GM18861 (cell line): Measurements from ENCODE around the gene CPPED1.
"Not testable (repeated sequence)": the region's sequence is repeated elsewhere in the genome, so short reads cannot be mapped to it uniquely, and the experiment has no call there.

ENCODE experiments used
- ATAC-seq: cut with Tn5 transposase; IDR thresholded peaks from one replicate; pipeline ENCODE4 v1.9.1; 2021; ENCODE audit not compliant: unreplicated experiment

CPPED1 gene, protein sequence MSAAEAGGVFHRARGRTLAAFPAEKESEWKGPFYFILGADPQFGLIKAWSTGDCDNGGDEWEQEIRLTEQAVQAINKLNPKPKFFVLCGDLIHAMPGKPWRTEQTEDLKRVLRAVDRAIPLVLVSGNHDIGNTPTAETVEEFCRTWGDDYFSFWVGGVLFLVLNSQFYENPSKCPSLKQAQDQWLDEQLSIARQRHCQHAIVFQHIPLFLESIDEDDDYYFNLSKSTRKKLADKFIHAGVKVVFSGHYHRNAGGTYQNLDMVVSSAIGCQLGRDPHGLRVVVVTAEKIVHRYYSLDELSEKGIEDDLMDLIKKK

DNA sequence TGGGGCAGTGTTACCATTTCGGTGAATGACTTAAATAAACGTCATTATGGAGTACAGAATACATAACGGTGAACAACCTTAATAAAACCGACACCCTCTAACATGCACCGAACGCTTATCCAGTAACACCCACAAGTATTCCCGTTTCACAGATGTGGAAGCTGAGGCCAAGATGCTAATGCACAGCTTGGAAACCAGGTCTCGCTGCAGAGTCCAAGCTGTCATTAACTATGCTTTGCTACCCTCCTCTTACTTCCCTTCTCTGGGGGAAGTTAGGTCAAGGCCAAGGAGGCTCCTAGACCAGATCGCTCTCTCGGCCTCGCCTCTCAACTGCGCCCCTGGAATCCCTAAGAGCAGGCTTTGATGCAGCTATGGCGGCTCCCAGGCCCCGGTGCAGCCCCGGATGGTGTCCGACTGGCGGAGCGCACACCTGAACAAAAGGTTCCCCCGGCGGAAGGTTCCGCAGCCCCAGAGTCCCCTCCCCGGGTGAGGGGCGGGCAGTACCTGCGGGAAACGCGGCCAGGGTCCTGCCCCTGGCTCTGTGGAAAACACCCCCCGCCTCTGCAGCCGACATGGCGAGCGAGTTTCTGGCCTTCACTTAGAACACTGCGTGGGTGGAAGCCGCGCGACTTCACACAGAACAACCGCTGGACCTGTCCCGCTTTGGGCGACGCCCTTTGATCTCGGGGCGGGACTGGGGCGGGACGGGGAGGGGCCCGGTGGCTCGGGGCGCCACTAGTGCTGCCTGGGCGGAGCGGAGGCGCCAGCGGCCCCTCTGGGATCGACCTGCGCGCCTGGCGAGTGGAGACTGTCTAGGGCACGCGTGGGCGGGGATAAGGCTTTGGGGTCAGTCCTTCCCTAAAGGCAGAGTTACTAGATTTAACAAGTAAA is at the start of gene CPPED1:
TSS of gene CPPED1 (minus strand) at position 685 of the 891 bp plus-strand sequence. CDS start at position 574, 111 bp downstream.
- peak; percentile 73 for ATAC-seq

DNA sequence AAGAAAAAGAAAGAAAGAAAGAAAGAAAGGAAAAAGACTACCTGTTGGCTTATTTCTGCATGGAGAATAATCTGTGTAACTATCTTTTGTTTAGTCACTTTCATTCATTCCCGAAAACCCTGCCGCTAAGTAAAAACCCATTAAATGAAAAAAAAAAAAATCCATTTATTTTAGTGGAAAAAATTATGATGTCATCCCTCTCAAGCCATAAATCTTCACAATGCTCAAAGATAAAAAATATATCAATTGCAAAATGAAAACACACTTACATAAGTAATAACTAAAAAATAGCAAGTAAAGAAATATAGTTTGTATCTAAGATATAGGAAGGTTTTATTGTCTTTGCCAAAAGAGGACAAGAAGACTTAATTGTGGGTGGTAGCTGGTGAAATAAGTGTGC is 46.5 kb upstream of the CPPED1 start:
- ATAC-seq, result no peak

DNA sequence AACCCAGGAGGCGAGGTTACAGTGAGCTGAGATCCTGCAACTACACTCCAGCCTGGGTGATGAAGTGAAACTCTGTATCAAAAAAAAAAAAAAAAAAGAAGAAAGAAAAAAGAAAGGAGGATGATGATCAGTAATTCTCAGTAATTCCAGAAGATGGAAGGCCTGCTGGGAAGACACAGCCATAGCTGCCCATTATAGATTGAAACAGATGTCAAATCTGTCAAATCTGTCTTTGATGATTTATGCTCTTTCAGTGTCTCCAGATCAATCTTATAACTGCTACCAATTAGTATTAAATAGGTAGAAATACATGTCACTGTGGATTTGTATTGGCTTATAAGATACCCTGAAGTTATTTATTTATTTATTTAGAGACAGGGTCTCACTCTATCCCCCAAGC is 42.9 kb upstream of the CPPED1 start:
- no peak for ATAC-seq

DNA sequence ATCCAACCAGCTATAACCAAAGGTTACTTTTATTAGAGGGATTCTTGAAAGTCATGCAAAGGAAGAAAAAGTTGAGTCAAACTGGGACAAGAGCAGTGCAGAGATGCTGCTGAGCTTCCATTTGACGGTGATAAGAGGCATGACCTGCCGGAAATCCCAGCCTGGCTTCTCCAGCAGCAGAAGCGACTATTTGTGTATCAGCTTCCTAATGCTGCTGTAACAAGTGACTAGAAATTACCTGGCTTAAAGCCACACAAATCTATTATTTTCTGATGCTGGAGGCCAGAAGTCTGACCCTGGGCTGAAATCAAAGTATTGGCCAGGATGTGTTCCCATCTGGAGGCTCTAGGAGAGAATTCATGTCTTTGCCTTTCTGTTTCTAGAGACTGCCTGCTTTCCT is 41.6 kb upstream of the CPPED1 start:
- no peak for ATAC-seq

DNA sequence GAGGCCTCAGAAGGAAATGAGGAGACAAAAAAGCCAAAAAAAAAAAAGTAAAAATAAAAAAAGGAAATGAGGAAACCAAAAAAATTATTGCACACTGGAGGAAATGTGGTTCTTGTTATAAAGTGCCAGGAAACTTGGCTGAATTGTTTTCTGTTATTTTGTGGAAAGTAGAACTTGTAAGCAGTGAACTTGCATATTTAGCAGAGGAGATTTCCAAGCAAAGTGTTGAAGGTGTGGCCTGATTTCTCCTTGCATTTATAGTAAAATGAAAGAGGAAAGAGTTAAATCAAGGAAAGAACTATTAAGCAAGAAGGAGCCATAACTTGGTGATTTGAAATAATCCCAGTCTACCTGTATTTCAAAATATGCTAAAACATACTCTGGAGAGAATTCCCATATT is 34.1 kb upstream of the CPPED1 start:
- no peak for ATAC-seq

DNA sequence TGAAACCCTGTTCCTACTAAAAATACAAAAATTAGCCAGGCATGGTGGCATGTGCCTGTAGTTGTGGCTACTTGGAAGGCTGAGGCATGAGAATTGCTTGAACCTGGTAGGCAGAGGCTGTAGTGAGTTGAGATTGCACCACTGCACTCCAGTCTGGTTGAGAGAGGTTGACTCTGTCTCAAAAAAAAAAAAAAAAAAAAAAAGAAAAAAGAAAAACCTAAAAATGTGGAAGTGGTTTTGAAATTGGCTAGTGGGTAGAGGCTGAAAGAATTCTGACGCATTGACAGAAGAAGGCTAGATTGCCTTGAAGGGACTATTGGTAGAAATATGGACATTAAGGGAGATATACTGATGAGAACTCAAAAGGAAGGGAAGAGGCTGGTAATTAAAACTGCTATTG is 33.6 kb upstream of the CPPED1 start:
- ATAC-seq, result no peak

DNA sequence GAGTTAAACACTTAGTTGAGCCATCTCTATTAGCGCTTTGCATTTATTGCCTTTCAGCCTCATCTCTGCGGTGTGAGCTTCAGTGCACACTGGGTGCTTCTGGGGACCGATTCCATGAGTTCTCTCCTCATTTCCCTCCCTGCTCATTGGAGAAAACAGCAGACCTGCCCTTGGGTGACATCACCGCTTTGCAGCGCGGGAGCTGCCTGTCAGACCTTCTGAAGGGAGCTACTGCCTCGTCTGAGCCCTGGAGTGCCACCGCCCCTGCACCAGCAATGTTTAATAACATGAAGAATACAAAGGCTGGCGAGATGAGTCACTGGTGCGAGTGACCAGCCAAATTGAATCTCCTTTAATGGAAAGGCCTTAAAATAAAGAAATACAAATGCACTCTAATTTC is 30.2 kb upstream of the CPPED1 start:
- ATAC-seq, result no peak

DNA sequence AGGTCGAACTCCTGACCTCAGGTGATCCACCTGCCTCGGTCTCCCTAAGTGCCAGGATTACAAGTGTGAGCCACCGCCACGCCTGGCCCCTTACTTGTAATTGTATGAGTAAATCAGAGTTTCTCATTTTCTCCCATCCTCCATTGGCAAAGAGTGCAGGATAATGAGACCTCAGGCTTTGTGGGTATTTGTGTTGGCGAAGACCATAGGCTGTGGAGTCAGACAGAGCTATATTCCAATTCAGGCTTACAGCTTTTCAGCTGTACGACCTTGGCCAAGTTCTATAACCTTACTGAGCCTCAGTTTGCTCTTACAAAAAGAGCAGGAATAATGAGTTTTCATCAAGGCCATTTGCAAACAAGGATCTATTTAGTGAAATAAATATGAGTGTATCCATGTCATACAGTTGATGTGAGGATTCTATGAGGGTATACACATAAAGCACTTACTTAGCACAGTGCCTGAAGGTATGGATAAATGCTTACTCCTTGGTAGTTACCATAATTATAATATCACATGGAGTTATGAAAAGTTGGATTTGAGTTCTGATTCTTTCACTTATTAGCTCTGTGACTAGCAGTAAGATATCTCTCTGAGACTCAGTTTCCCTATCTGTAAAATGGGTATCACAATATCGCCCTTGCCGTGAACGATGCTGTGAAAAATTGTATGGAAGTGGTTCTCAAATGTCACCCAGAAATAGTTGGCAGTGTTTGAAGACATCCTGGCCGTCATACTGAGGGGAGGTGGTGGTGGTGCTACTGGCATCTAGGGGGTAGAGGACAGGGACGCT is 25.6 kb upstream of the CPPED1 start:
- ATAC-seq, result no peak

DNA sequence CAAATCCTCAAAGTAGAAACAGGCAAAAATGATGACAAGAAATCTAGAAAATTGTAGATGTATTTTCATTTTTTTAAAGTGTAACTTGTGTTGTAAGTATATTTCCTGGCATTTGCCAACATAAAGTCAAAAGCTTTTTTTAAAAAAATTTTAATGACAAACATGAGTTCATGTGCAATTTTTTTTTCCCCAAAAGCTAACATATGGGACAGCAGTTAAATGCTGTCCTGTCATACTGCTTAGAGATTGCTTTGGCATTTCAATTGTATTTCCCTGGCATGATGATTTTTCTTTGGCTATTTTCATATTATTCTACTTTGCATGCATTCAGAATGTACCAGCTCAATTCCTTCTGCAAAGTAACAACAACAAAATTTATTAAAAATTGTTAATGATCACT is 24.5 kb upstream of the CPPED1 start:
- no peak for ATAC-seq

DNA sequence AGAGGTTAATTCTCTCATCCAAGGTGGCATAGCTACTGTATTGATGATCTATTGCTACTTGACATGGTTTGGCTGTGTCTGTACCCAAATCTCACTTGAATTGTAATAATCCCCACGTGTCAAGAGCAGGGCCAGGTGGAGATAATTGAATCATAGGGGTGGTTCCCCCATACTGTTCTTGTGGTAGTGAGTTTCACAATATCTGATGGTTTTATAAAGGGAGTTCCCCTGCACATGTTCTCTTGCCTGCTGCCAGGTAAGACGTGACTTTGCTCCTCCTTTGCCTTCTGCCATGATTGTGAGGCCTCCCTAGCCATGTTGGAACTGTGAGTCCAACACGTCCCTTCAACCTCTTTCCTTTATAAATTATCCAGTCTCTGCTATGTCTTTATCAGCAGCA is 22.9 kb upstream of the CPPED1 start:
- ATAC-seq, result no peak

DNA sequence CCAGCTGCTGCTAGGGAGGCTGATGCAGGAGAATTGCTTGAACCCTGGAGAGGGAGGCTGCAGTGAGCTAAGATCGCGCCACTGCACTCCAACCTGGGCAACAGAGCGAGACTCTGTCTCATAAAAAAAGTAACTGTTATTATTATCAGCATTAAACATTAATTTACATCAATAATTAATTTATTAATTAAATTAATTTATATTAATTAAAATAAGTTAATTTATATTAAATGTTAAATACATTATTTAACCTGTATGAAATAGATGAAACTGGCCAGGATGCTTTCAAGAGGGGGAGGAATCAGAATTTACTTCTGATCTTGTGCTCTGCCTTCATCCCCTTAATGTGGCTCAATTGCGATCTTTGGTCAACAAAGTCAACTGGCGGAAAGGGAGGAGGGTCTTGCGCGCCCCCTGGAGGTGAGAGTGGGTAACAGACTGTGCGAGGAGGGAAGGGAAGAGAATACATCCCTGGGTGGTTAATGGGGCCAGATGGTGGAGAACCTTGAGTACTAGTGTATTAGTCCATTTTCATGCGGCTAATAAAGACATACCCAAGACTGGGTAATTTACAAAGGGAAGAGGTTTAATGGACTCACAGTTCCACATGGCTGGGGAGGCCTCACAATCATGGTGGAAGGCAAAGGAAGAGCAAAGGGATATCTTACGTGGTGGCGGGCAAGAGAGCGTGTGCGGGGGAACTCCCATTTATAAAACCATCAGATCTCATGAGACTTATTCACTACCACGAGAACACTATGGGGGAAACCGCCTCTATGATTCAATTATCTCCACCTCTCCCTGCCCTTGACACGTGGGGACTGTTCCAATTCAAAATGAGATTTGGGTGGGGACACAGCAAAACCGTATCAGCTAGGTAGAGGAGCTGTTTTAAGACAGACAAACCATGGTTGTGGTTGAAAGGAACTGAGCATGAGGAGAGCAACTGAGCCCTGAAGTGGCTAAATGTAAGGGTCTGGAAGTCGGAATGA is 15.7 kb upstream of the CPPED1 start:
- no peak for ATAC-seq

DNA sequence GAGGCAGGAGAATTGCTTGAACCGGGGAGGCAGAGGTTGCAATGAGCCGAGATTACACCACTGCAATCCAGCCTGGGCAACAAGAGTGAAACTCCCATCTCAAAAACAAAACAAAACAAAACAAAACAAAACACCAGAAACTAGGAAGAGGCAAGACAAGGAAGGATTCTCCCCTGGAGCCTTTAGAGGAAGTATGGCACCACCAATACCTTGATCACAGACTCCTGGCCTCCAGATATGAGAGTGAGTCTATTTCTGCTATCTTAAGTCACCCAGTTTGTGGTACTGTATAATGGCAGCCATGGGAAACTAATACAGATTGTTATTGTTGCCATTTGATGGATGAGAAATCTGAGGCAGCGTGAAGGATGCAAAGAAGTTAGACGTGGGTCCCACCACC is 14.6 kb upstream of the CPPED1 start:
- ATAC-seq, result no peak

DNA sequence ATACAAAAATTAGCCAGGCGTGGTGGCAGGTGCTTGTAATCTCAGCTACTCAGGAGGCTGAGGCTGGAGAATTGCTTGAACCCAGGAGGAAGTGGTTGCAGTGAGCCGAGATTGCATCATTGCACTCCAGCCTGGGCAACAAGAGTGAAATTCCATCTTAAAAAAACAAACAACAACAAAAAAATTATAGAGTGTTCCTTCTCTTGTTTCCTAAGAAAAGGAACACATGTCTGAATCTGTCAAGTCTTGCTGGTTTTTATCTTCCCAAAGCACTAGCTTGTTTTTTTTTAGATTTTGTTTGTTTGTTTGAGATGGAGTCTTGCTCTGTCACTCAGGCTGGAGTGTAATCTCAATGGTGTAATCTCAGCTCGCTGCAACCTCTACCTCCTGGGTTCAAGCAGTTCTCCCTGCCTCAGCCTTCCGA is 13.1 kb upstream of the CPPED1 start:
- not testable (repeated sequence) for ATAC-seq

DNA sequence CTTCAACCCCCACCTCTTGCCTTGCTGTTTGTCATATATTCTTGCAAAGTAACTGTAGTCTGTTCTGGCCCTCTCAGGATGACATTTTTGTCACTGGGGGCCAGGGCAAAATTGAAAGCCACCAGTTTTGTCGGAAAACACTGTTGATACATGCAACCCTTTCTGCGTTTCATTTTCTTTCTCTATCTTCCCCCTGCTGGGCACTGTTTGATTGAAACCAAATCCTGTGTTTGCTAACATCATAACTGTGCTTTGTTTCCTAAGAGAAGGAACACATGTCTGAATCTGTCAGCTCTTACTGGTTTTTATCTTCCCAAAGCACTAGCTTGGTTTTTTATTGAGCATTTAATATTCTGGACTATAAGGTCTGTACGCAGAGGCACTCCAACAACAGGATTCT is 11.7 kb upstream of the CPPED1 start:
- no peak for ATAC-seq

DNA sequence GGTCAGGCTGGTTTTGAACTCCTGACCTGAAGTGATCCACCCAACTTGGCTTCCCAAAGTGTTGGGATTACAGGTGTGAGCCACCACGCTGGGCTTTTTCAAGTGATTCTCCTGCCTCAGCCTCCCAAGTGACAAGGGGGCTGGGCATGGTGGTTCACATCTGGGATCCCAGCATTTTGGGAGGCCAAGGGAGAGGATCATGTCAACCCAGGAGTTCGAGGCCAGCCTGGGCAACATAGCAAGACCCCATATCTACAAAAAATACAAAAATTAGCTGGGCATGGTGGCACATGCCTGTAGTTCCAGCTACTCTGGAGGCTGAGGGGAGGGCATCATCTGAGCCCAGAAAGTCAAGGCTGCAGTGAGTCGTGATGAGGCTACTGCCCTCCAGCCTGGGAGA is 10.0 kb upstream of the CPPED1 start:
- ATAC-seq, result not testable (repeated sequence)

DNA sequence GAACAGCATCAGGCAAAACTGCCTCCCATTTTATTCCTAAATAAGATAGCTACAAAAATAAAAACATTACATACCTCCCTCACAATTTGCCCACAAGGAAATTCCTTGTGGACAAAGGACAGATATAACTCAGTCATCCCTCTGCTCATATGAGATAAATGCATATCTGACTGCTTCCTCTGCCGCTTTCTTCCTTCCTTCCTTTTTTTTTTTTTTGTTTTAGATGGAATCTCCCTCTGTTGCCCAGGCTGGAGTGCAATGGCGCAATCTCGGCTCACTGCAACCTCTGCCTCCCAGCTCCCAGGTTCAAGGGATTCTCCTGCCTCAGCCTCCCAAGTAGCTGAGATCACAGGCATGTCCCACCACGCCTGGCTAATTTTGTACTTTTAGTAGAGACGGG is 9.6 kb upstream of the CPPED1 start:
- not testable (repeated sequence) for ATAC-seq

DNA sequence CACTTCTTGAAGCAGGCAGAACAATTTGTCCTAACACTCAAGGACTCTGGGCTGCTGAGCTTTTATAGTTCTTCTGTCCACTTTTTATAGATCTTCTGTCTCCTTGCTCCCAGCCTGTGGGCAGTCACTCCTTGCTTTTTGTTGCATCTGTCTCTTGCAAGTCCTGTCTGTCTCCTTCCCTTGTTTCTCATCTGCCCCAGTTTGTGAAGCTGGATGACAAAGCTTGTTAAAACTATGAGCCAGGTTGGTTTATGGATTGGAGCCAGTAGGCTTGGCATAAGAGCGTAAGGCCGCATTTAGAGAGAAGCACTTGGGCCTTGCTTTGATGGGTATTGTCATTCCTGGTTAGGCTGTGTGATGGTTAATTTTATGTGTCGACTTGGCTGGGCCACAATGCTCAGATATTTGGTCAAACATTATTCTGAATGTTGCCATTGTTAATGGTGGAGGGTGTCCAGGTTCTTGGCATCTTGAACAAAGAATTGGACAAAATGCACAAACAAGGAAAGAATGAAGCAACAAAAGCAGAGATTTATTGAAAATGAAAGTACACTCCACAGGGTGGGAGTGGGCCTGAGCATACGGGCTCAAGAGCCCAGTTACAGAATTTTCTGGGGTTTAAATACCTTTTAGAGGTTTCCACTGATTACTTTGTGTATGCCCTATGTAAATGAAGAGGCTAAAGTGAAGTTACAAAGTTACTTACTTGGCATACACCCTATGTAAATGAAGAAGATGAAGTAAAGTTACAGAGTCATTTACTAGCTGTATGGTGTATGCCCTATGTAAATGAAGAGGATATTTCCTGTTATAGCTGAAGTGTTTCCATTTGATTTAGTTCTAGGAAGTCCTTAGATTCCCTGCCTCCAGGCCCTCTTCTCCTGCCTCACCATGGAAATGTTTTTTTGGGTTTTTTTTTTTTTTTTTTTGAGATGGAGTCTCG is 8.0 kb upstream of the CPPED1 start:
- no peak for ATAC-seq

DNA sequence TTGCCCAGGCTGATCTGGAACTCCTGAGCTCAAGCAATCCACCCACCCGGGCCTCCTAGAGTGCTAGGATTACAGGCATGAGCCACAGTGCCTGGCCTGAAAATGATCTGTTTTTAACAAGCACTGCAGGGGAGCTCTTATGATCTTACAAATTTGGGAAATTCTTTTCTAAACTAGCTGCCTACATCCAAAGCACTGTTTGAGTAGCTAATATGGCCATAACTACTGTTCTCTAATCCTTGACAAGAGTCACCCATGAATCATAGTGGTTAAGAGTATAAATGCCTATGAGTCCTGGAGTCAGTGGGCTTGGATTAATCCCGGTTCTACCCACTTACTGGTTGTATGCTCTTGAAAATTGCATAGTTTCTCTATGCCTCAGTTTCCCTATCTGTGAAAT is 1.4 kb upstream of the CPPED1 start:
- no peak for ATAC-seq

DNA sequence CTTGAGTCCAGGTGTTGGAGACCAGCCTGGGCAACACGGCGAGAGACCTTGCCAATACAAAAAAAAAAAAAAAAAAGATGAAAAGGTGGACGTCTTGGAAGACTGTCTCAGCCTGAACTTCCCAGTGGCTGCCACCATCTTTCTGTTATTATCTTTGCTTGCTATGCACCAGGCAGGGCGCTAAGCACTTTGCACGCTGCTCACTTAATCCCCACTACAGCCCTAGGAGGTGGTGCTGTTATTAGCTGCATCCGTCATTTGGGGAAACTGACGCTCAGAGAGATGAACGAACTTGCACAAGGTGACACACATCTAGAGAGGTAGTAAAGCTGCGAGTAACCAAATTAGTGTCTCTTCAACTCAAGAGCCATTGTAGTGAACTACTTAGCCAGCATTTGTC is 708 bp upstream of the CPPED1 start:
- ATAC-seq, result no peak
